Coronary artery (tissue), 2 donors: ENCODE data around the gene EVC2.

Experiments
- DNase-seq: peaks from one replicate; pipeline ENCODE4 v3.0.0-alpha.2; 2017; ENCODE audit warnings: low spot score
- H3K27ac ChIP-seq, 2 donors: fragments of 200-600 bp; sonication (generic); one replicate each; pipeline ENCODE4 v1.5.1; 2016 to 2019
- H3K4me3 ChIP-seq: fragments of 200-600 bp; sonication (generic); 2 replicates; pipeline ENCODE4 v1.5.1; 2016; ENCODE audit warnings: mild to moderate bottlenecking, moderate library complexity
- TF ChIP-seq, protein P1 (sequence below): fragments of 200-600 bp; sonication (generic); IDR thresholded peaks from one replicate; pipeline ENCODE4 v1.5.1; 2019; ENCODE audit warnings: antibody characterized with exemption

The EVC2 gene

DNA sequence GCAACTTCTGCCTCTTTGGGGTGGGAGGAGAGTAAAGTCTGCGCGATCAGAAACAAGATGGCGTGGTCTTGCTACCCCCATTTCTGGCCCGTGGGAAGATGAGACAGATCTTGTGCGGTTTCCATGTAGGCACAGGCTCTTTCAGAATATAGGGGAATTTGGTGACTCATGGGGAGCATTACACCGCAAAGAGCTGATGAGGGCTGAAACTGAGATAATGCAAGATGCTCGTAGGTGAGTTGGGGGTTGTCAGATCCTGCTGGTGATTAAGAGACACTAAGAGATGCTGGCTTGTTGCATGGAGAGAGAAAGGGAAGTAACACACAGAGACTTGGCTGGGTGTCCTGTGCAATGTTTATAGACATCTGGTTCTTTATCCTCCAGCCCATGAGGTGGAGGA, 4.2 kb upstream of the EVC2 start:
- no peak for DNase-seq
- Histone ChIP-seq H3K27ac (no peak overlapping the region), H3K4me3 (peak overlapping the region; percentile 86)
- TF ChIP-seq, protein P1, sequence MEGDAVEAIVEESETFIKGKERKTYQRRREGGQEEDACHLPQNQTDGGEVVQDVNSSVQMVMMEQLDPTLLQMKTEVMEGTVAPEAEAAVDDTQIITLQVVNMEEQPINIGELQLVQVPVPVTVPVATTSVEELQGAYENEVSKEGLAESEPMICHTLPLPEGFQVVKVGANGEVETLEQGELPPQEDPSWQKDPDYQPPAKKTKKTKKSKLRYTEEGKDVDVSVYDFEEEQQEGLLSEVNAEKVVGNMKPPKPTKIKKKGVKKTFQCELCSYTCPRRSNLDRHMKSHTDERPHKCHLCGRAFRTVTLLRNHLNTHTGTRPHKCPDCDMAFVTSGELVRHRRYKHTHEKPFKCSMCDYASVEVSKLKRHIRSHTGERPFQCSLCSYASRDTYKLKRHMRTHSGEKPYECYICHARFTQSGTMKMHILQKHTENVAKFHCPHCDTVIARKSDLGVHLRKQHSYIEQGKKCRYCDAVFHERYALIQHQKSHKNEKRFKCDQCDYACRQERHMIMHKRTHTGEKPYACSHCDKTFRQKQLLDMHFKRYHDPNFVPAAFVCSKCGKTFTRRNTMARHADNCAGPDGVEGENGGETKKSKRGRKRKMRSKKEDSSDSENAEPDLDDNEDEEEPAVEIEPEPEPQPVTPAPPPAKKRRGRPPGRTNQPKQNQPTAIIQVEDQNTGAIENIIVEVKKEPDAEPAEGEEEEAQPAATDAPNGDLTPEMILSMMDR = no peak

- H3K4me3 ChIP-seq = peak overlapping the region; percentile 86
- TF ChIP-seq, protein P1 = no peak
- no peak for DNase-seq
- H3K27ac ChIP-seq = peak overlapping the region; percentile 50 to 93
Observed at GRCh38 chr4:5711479-5712184, 3.3 kb upstream of the EVC2 start.

- DNase-seq = peak; percentile 87
- H3K27ac ChIP-seq = peak within 1 kb of the TSS; percentile 51 to 93
- H3K4me3 ChIP-seq = peak within 1 kb of the TSS; percentile 86
- TF ChIP-seq, protein P1 = no peak
Observed at GRCh38 chr4:5710961-5711478, 2.7 kb upstream of the EVC2 start, which contains the start of gene EVC. EVC (plus strand) TSS chr4:5711201; CDS start chr4:5711381, 180 bp downstream.

GRCh38 chr4:5710065-5710960, 2.0 kb upstream of the EVC2 start:
- DNase-seq = no peak
- Histone ChIP-seq H3K4me3 (peak overlapping the region; percentile 86), H3K27ac (peak overlapping the region; percentile 51 to 93)
- TF ChIP-seq, protein P1 = no peak

- DNase-seq = no peak
- Histone ChIP-seq H3K27ac (peak overlapping the region; percentile 80 to 91), H3K4me3 (peak overlapping the region; percentile 81)
- TF ChIP-seq, protein P1 = no peak
Observed at GRCh38 chr4:5709207-5709575, 832 bp upstream of the EVC2 start.

DNA sequence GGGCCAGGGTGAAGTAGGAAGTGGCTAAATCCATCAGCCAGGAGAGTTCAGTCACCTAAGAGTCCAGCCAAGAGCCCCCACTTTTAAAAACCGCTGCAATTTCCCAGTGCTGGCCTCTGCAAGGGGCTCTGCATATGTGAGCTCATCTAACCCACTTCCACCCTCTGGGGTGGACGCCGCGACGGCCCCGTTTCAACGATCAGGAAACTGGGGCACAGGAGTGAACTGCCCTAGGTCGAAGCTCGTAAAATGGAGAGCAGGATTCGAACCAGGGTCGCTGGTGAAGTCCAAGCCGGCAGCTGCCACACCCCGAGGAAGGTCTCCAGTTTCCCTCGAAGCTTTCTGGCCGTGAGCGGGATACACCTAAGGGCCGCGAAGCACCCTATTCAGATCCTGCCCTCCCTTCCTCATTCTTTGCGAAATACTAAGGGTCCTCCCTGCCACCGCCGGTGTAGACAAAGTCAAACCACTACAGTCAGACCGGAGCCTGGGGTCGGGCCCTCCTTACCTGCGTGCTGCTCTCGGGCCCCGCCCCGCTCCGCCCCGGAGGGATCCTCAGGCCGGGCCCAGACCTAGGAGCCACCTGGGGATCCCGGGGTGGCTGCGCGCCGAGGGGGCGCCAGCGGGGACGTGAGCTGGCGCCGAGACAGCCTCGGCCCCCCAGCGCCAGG, 446 bp downstream of the EVC2 start:
- Histone ChIP-seq H3K27ac (peak overlapping the region; percentile 80 to 91), H3K4me3 (peak overlapping the region; percentile 81)
- no peak for DNase-seq
- TF ChIP-seq, protein P1 = no peak
